ENCODE results near the gene SCGB1D1.

GRCh38 chr11:62238151-62238550 lies 48.1 kb downstream of the SCGB1D1 start:
- no peak for TF ChIP-seq EZH2 (IDR thresholded peaks at IDR 0.05; ENCODE audit: insufficient read depth, poor library complexity, severe bottlenecking)
- no peak for TF ChIP-seq EZH2phosphoT487 (IDR thresholded peaks at IDR 0.05; ENCODE audit: insufficient read depth, low read depth)
